ENCODE results near the gene NLRP14.

Gene NLRP14

DNA sequence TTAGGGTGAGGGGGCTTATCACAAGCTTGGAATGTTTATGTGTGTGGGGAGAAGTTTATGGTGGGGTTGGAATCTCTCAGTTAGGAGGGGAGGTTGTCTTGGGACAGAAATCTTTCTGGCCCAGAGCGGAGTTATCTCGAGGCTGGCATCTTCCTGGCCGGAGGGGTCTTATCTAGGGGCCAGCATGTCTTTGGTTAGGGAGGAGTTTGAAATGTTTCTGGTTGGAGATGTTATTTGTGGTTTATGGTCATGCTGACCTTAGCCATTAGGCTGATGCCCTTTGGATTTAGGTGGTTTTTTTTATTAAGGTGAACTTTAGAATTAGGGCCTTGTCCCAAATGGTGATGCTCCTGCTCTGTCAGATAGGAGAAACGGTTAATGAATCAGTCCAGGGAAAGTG is 60.6 kb downstream of the NLRP14 start:
- no peaks in the 10 kb centered on the region for H3K36me3 ChIP-seq (ENCODE audit: low read length)
- no peaks in the 10 kb centered on the region for H3K27me3 ChIP-seq (ENCODE audit: low read length)
- no peaks in the 10 kb centered on the region for H3K79me2 ChIP-seq (ENCODE audit: insufficient read depth, low read length)
- no peaks in the 10 kb centered on the region for H3K9me2 ChIP-seq (replicated peaks; ENCODE audit: insufficient read depth, low read length)
- H3K9ac ChIP-seq (ENCODE audit: low read length): no peak overlapping the region
- no peak for TF ChIP-seq EZH2phosphoT487 (conservative IDR thresholded peaks at IDR 0.05; ENCODE audit: low read length)
- TF ChIP-seq, protein P1, sequence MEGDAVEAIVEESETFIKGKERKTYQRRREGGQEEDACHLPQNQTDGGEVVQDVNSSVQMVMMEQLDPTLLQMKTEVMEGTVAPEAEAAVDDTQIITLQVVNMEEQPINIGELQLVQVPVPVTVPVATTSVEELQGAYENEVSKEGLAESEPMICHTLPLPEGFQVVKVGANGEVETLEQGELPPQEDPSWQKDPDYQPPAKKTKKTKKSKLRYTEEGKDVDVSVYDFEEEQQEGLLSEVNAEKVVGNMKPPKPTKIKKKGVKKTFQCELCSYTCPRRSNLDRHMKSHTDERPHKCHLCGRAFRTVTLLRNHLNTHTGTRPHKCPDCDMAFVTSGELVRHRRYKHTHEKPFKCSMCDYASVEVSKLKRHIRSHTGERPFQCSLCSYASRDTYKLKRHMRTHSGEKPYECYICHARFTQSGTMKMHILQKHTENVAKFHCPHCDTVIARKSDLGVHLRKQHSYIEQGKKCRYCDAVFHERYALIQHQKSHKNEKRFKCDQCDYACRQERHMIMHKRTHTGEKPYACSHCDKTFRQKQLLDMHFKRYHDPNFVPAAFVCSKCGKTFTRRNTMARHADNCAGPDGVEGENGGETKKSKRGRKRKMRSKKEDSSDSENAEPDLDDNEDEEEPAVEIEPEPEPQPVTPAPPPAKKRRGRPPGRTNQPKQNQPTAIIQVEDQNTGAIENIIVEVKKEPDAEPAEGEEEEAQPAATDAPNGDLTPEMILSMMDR (IDR thresholded peaks at IDR 0.05; ENCODE audit: insufficient read depth, low read length, poor library complexity, severe bottlenecking): no peak
- H2AFZ ChIP-seq (ENCODE audit: low read depth, low read length, severe bottlenecking): no peak overlapping the region
- no peak overlapping the region for H3K4me3 ChIP-seq (ENCODE audit: insufficient read depth, low read length, poor library complexity, severe bottlenecking)
- H3K9me3 ChIP-seq (ENCODE audit: insufficient read depth, low read length): no peaks in the 10 kb centered on the region
- no peak overlapping the region for H3K4me2 ChIP-seq (ENCODE audit: low read depth, low read length, poor library complexity, severe bottlenecking)
- no peaks in the 10 kb centered on the region for H4K20me1 ChIP-seq (ENCODE audit: low read depth, low read length)
- H3K27ac ChIP-seq (ENCODE audit: low read depth, low read length): no peak overlapping the region
- H3F3A ChIP-seq (ENCODE audit: insufficient read depth): no peaks in the 10 kb centered on the region

DNA sequence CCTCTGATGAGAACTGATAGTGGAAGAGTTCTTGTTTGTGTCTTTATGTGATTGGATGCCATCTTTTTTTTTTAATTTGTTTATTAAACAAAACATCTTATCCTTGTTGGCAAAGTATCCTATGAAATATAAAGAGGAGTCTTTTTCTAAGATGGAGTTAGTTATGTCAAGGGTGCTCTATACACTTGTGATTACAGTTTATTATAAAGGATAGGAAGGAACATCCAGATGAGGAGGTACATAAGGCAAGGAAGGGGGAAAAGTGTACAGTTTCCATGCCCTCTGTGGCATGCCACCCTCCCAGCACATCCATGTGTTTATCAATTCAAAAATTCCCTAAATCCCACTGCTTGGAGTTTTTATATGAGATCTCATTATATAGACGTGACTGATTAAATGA is 61.2 kb downstream of the NLRP14 start:
- Histone ChIP-seq H3K36me3 (ENCODE audit: low read length) (no peaks in the 10 kb centered on the region), H3K9ac (ENCODE audit: low read length) (no peak overlapping the region), H3F3A (ENCODE audit: insufficient read depth) (no peaks in the 10 kb centered on the region), H3K27me3 (ENCODE audit: low read length) (no peaks in the 10 kb centered on the region), H3K9me3 (ENCODE audit: insufficient read depth, low read length) (no peaks in the 10 kb centered on the region), H3K9me2 (replicated peaks; ENCODE audit: insufficient read depth, low read length) (no peaks in the 10 kb centered on the region), H3K79me2 (ENCODE audit: insufficient read depth, low read length) (no peaks in the 10 kb centered on the region), H3K4me3 (ENCODE audit: insufficient read depth, low read length, poor library complexity, severe bottlenecking) (no peak overlapping the region), H2AFZ (ENCODE audit: low read depth, low read length, severe bottlenecking) (no peak overlapping the region), H4K20me1 (ENCODE audit: low read depth, low read length) (no peaks in the 10 kb centered on the region), H3K27ac (ENCODE audit: low read depth, low read length) (no peak overlapping the region), H3K4me2 (ENCODE audit: low read depth, low read length, poor library complexity, severe bottlenecking) (no peak overlapping the region)
- no peak for TF ChIP-seq EZH2phosphoT487 (conservative IDR thresholded peaks at IDR 0.05; ENCODE audit: low read length)
- TF ChIP-seq, protein P1 (IDR thresholded peaks at IDR 0.05; ENCODE audit: insufficient read depth, low read length, poor library complexity, severe bottlenecking): no peak

DNA sequence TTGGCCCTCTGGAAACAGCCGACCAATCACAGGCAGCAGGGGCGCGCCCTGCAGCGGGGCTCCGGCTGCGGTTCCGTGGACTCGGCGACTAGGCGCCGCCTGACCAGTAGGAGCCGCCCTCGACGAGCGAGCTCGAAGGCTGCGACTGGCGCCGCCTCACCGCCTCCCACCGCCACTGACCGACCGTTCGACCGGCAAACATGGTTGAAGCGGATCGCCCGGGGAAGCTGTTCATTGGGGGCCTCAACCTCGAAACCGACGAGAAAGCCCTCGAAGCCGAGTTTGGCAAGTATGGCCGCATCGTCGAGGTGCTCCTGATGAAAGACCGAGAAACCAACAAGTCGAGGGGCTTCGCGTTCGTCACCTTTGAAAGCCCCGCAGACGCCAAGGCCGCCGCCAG is 68.6 kb downstream of the NLRP14 start, which contains the start of gene RBMXL2:
Gene RBMXL2, plus strand, starts transcription at position 78 of the 400 bp plus-strand sequence. Its CDS starts 123 bp downstream, at position 201.
- no peaks in the 10 kb centered on the region for H3K9me3 ChIP-seq (ENCODE audit: insufficient read depth, low read length)
- H3F3A ChIP-seq (ENCODE audit: insufficient read depth): no peaks in the 10 kb centered on the region
- H3K79me2 ChIP-seq (ENCODE audit: insufficient read depth, low read length): no peaks in the 10 kb centered on the region
- no peak within 1 kb of the TSS for H3K4me3 ChIP-seq (ENCODE audit: insufficient read depth, low read length, poor library complexity, severe bottlenecking)
- H3K36me3 ChIP-seq (ENCODE audit: low read length): no peaks in the 10 kb centered on the region
- no peaks in the 10 kb centered on the region for H3K27me3 ChIP-seq (ENCODE audit: low read length)
- H2AFZ ChIP-seq (ENCODE audit: low read depth, low read length, severe bottlenecking): no peak within 1 kb of the TSS
- H3K4me2 ChIP-seq (ENCODE audit: low read depth, low read length, poor library complexity, severe bottlenecking): no peak within 1 kb of the TSS
- no peaks in the 10 kb centered on the region for H3K9me2 ChIP-seq (replicated peaks; ENCODE audit: insufficient read depth, low read length)
- no peak for TF ChIP-seq EZH2phosphoT487 (conservative IDR thresholded peaks at IDR 0.05; ENCODE audit: low read length)
- TF ChIP-seq, protein P1 (IDR thresholded peaks at IDR 0.05; ENCODE audit: insufficient read depth, low read length, poor library complexity, severe bottlenecking): no peak
- no peak within 1 kb of the TSS for H3K9ac ChIP-seq (ENCODE audit: low read length)
- no peaks in the 10 kb centered on the region for H4K20me1 ChIP-seq (ENCODE audit: low read depth, low read length)
- H3K27ac ChIP-seq (ENCODE audit: low read depth, low read length): no peak within 1 kb of the TSS
